HUDEP-2 (cell line): ENCODE results near the gene HSD11B1L.

Experiments
- DNase-seq, 76 experiments: peaks; one replicate each; lab custom pipeline; 2025; ENCODE audit not compliant: unreplicated experiment in 76 of 76; lab: John Stamatoyannopoulos, UW

The HSD11B1L gene, protein sequence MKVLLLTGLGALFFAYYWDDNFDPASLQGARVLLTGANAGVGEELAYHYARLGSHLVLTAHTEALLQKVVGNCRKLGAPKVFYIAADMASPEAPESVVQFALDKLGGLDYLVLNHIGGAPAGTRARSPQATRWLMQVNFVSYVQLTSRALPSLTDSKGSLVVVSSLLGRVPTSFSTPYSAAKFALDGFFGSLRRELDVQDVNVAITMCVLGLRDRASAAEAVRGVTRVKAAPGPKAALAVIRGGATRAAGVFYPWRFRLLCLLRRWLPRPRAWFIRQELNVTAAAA

DNA sequence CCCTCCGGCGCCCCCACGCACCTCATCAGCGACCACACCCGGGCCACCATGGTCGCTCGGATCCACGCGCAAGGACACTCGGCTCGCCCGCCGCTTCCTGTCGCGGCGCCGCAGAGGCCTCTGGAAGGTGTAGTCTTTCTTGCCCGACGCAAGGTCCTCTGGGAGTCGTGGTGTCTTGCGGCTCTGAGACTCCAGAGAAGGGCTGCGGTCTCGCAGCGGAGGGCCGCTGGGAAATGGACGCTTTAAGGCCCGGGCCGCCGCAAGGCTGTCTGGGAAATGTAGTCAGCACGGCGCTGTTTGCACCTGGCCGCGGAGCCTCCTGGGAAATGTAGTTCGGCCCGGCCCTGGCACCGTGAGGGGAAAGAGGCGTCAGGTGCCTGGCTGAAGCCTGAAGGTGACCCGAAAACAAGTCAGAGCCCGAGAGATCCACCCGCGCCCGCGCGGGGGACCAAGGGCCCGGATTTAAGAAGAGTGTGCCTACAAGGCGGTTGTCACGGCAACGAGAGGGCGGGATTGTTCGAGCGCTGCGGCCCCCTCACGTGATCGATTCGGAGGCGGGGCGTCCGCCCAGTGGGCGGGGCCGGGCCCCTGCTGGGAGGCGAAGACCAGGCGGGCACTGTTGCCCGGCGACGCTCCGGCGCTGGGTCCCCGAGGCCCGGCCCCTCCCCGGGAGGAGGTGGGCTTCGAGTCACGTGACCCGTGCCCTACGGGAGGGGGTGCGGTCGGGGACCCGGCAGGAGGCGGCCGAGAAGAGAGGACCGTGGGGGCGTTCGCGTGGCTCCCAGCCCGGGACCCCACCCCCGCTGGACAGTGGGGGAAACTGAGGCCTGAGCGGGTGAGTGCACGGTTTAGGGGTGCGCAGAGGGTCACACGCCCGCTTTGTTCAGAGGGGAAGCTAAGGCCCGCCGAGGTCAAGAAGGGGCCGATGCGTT, at the start of gene HSD11B1L, which contains the start of gene MICOS13:
Gene HSD11B1L, plus strand, starts transcription at position 591 of the 932 bp plus-strand sequence. CDS start 3,806 bp downstream, outside the sequence.
Gene MICOS13, minus strand, starts transcription at position 80 of the 932 bp plus-strand sequence. Its CDS starts 30 bp downstream, at position 50.
- peak; percentile 78 to 100 (median 99) for DNase-seq

DNA sequence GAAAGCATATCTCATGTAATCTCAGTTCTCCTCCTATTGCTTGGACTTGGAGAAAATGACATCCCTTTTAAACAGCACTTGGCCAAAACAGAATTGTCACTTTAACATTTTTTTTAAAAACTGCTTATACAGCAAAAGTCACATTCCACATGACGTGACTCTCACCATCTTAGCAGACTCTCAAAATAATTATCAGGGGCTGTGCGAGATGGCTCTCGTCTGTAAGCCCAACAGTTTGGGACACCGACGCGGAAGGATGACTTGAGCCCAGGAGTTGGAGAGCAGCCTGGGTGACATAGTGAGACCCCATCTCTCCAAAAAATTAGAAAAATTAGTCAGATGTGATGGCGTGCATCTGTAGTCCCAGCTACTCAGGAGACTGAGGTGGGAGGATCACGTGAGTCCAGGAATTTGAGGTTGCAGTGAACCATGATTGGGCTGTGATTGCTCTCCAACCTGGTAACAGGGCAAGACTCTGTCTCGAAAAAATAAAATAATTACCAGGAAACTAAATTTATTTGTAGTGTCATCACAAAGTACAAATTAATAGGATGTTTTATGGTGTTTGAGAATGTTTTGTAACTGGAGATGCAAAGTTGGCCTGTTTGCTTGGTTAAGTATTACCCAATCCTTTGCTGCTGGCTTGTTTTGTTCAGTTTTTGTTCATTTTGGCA, 49.1 kb upstream of the HSD11B1L start:
- DNase-seq: no peak

DNA sequence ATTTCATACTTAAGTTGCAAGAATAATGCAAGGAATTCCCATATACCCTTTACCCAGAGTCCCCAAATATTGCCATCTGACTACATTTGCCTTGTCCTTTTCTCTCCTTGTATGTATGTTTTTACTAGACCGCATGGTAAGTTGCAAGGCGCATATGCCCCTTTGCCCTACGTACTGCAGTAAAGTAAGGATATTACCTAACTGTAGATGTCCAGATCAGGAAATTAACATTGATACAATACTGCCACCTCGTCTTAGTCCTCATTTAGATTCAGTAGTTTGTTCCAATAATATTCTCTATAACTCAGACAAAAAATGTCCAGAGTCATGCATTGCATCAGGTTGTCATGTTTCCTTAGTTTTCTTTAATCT, 48.6 kb upstream of the HSD11B1L start:
- DNase-seq: no peak

DNA sequence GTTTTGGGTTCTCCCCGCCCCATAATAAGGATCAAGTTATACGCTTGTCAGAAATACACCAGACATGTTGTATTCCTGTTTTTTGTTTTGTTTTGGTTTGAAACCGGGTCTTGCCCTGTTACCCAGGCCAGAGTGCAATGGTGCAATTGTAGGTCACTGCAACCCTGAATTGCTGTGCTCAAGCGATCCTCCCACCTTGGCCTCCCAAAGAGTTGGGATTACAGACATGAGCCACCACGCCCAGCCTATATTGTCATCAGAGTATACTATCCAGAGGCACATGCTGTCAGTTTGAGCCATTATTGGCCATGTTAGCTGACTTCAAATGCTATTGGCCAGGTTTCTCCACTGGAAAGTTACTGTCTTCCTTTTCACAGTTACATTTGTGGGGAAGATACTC, 48.2 kb upstream of the HSD11B1L start:
- DNase-seq: peak in 4 of 76 experiments; percentile 10 to 23 (median 16)

DNA sequence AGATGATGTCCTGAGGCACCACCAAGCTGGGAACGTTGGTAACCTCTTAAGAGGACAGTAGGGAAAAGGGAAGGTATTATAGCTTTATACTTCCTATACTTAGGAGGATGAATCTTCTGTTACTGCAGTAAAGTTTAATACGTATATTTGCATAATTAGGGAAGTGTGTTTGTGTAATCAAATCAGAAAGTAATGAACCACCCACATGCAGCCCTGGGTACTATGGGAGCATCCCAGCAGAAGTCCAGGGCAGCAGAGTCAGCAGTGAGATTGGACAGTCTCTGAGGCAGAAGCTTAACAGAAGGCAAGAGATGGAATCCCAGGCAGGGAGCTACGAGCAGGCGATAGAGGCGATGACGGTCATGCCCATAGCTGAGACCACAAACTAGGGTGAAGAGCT, 45.4 kb upstream of the HSD11B1L start:
- no peak for DNase-seq

DNA sequence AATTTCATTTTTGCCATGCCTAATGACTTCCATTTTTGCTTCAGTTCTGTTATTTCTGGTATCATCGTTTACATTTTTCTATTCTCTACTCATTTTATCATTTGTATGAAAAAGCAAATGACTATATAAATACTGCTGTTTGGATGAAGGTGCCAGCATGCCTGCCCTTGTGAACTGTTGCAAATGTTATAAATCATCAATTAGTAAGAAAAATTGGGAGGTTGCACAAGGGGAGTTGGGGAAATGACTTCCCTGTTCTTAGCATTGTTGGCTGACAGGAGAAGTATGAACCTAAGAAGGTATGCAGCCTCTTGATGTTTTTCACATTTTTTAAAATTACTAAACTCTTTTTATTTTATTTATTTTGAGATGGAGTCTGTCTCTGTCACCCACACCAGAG, 42.9 kb upstream of the HSD11B1L start:
- no peak for DNase-seq

DNA sequence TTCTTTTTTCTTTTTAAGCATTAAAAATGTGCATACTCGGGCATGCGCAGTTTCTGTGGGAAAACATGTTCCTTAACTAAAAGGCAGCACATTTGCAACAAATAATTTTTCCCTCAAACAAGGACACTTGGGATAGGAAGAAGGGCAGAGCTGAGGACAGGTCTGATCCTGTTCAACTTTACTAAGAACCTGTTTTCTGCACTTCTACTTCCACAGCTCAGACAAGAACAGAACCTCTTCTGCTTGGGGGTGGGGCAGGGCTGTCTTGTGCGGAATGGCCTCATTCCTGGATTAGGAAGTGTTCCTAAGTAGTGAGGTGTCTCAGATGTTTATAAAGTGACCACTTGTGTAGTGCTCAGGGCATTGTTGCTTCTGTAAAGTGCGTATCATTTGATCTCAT, 39.7 kb upstream of the HSD11B1L start:
- DNase-seq: no peak

DNA sequence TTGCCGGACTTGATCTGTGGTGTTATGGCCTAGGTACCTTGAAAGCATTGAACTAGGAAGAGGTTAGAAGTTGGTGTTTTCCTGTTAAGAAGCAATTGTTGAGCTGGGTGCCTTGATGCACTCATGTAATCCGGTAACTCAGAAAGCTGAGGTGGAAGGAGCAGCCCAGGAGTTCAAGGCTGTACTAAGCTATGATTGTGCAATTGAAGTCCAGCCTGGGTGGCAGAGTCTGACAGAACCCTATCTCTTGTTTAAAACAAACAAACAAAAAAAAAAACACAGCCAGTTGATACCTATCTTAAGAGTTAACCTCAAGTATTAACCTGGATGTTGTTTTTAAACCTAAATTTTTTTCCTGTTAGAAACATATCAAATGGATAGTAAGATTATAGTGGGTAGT, 38.6 kb upstream of the HSD11B1L start:
- no peak for DNase-seq

DNA sequence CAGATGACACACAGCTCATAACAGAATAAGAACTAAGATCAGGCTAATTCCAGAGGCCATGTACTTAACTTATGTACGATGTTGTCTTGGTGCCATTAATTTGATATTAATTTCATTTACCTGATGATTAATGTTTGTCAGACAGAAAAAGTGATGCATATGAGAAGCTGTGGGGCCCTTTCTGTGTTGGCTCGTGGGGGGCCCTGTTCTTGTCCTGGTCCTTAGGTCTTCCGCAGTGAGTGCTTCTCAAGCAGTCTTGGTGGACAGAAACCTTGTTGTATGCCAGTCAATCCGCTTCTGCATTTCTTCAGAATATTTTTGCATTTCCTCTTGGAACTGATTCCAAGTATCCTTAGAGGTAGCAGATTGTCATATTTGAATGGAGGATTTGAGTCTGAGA, 37.8 kb upstream of the HSD11B1L start:
- DNase-seq: no peak

DNA sequence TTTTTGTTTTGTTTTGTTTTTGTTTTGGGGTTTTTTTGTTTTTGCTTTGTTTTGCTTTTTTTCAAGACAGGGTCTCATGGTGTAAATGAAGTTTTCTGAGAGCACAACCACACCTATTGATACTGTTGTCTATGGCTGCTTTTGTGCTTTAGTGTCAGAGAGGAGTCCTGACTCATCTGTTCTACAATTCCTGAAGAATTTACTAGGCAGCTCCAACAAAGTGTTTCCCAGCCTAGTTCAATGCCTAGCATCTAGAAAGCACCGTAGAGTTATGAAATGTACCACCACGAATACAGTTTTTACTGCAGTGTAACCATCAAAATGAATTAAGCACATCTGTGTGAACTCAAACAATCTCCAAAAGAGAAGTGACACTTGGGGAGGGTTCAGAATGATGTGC, 36.8 kb upstream of the HSD11B1L start:
- DNase-seq: no peak

DNA sequence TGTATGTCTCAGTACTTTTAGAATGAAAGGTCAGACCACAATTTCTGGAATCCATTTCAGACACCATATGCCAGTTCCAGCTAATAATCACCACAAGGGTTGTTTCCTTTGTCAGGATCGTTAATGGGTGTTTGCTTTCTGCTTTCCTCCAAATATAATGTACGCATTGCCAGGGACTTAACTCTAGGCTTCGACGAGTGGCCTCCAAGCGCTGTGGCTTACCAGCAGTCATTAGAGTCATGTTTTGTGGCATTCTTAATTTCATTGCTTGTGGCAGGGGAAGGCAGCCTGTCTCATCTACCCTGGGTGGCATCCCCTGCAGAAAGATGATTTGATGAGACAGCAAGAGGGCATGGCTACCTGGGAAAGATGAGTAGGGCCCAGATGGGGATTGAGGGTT, 35.4 kb upstream of the HSD11B1L start:
- DNase-seq: no peak

DNA sequence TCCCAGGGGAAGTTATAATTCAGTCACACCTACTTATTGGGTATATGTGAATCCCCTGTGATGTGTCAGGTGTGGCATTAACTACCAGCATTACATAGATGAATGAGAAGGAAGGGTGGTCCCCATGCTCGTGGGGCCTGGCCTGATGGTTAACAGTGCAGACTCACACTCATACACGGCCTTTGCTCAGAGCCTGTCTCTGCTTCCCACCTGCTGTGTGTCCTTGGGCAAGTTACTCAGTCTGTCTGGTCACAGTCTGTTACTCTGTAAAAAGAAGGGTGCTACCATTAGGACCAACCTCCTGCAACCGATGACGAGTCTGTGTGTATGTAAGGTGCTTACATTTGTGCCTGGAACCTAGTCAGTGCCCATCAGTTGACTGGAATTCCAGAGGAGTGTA, 34.1 kb upstream of the HSD11B1L start:
- no peak for DNase-seq

DNA sequence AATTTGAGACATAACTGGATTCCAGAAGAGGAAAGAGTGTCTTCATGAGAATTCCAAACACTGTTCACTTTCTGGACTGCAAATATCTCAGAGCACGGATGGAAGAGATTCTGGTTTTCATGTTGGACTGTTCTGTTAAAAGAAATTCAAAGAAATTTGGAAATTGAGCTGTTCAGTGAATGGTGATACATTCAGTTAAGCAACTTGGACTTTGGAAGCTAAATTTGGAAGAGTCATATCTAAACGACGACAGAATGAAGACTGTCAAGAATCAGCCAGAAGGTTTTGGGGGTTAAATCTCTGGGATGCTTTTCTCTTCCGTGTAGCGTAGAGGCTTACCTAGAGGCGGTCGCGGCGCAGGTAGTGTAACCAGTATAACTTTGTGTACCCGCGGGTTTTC, 32.4 kb upstream of the HSD11B1L start:
- DNase-seq: no peak

DNA sequence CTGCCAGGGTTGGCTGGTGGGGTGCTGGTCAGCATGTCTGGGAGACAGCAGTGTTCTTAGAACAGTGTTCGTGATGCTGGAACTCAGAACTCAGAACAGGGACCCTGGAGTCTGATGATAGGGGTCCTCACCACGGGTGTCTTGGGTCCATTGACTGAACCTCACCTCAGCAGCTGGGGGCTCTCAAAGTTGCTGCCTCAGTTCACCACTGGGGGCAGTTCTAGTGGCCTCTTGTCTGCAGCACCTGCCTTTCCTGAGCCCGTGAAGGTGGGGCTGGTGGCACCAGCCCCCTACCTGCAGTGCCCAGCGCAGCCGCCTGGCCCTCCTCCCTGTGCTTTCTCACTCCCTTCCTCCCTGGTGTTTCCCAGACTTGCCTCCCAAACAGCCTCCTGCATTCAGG, 29.5 kb upstream of the HSD11B1L start:
- no peak for DNase-seq

DNA sequence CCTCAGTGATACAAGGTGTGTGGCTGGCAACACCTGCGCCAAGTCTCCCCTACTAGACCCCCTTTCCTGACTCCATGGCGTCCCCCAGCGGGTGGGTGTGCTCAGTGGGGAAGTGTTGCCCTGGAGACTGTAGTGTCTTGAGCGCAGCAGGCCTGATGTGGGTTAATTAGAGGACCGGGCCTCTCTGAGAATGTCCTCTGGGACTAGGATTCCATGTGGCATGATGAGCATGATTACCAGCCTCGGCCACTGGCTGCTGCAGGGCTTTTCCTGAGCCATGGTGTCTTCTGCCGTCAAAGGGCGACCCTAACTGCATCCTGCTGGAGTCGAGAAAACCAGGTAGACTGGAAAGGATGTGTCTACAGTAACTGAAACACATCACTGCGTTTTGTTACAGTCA, 28.6 kb upstream of the HSD11B1L start:
- DNase-seq: no peak

DNA sequence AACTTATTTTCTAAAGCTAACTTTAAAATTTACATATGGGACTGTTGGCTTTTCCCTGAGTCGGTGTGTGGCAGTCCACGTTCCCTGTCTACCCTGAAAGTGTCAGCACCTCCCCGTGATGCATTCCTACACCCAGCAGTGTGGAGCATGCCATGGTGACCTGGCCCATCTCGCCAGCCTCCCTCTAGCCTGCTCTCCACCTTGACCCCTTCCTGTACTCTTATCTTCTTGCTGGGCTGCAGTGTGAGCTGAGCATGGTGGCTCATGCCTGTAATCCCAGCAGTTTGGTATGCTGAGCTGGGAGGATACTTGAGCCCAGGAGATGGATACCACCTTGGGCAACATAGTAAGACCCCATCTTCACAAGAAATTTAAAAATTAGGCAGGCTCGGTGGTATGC, 25.9 kb upstream of the HSD11B1L start:
- no peak for DNase-seq

DNA sequence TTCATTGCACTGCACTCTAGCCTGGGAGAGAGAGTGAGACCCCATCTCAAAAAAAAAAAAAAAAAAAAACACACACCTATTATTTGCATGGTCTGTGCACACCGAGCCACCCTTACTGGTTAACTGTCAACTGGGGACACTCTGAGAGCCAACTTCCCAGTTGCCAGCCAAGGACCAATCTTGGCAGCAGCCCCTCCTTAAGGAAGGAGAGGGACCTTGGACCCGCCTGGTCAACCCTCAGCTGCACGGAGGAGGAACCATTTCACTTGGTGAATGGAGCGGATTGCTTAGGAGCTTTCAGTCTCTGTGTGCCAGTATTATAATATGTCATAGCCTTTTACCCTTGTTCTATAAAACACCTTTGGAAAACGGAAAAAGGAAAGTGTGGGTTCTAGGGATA, 25.4 kb upstream of the HSD11B1L start:
- no peak for DNase-seq

DNA sequence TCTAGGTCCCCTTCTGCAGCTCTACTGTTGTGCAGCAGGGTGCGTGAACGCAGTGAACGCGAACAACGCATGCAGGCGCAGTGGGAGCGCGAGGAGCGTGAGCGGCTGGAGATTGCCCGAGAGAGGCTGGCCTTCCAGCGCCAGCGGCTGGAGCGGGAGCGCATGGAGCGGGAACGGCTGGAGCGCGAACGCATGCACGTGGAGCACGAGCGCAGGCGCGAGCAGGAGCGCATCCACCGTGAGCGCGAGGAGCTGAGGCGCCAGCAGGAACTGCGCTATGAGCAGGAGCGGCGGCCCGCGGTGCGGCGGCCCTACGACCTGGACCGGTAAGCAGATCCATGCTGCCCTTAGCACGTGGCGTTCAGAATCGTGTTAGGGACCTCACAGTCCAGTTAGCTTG, 19.3 kb upstream of the HSD11B1L start:
- no peak for DNase-seq

DNA sequence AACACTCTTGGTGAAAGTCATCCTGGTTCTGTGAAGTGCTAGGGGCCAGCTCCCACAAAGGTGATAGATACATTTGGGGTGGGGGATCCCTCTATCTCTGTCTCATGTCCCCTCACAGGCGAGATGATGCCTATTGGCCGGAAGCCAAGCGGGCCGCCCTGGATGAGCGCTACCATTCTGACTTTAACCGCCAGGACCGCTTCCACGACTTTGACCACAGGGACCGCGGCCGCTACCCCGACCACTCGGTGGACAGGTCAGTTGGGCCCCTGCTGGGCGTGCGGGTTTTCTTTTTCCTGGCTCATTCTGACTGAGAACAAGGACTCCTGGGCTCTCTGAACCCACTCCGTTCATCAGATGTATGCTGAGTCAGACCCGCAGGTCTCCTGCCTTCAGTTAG, 16.9 kb upstream of the HSD11B1L start:
- DNase-seq: no peak

DNA sequence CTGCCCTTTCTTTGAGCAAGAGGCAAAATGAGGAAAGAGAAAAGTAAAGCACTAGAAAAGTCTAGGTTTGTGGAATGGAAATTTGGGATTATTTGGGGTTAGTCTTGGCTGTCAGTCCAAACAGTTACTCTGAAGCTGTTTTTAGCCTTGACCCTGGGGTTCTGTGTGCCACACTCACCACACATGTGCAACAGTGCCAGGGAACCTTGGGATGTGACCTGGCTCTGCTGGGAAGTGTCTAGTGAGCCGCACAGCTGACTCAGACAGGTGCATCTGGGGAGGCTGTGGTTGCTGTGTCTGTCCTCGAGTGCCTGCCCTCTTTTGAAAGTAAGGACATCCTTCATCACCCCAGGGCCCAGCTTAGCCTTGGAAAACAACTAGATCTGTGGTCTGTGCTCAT, 16.3 kb upstream of the HSD11B1L start:
- DNase-seq: no peak

DNA sequence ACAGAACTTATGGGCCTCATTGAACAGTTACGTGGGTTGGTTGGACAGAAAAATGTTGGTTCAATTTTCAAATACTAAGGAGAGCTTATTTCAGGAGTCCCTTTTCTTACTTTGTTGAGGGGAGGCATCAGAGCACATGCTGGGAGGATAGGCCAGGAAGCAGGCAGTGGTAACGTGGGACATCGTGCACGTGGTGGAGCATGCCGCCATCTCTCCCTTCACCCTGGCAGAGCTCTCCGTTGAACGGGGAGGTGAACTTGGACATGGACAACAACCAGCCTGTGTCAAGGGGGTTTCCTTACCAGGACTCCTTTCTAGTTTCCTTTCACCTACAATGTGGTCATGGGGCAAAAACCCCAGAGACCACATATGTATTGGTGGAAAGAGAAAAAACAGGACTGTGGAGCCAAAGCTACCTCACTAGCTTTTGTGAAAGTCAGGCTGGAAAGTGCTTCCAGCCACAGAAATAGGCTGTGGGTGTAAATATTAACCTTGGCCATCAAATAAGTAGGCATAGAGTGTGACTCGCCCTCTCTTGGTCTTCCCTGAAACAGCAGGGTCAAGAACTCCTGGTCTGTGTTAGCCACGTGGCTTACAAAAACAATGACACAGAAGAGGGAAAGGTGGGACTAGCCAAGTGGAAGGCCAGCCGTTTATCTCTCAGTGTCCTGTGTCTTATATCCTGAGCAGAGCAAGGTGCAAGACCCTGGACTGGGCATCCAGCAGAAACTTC, 14.9 kb upstream of the HSD11B1L start:
- DNase-seq: no peak
